Coronary artery (tissue), 2 donors: ENCODE measurements around the gene ZBTB43.

Source experiments
- DNase-seq: peaks from one replicate; pipeline ENCODE4 v3.0.0-alpha.2; 2017; ENCODE audit warnings: low spot score
- H3K27ac ChIP-seq, 2 donors: fragments of 200-600 bp; sonication (generic); one replicate each; pipeline ENCODE4 v1.5.1; 2016 to 2019
- H3K4me3 ChIP-seq: fragments of 200-600 bp; sonication (generic); 2 replicates; pipeline ENCODE4 v1.5.1; 2016; ENCODE audit warnings: mild to moderate bottlenecking, moderate library complexity
- TF ChIP-seq, protein P1 (sequence below): fragments of 200-600 bp; sonication (generic); IDR thresholded peaks from one replicate; pipeline ENCODE4 v1.5.1; 2019; ENCODE audit warnings: antibody characterized with exemption

The ZBTB43 gene

DNA sequence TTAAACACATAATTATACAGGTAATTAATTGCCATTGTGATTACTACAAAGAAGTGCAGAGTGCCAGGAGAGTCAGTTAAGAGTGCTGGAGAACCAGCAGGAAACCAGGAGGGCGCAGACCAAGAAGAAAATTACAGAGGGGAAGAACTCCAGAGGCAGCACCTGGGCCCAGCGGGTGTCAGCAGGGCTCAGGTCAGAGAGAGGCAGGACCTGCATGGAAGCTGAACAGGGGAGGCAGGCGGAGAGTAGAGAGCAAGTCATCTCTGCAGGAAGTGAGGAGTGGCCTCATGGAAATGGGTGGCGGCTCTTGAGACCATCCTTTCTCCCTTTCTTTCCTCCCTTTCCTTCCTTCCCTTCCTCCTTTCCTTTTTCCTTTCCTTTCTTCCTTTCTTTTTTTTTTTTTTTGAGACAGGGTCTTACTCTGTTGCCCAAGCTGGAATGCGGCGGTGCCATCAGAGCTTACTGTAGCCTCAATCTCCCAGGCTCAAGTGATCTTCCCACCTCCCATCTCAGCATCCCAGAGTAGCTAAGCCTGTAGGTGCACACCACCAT, 51.6 kb downstream of the ZBTB43 start:
- Histone ChIP-seq H3K27ac (no peak overlapping the region), H3K4me3 (no peak overlapping the region)
- no peak for DNase-seq
- TF ChIP-seq, protein P1, sequence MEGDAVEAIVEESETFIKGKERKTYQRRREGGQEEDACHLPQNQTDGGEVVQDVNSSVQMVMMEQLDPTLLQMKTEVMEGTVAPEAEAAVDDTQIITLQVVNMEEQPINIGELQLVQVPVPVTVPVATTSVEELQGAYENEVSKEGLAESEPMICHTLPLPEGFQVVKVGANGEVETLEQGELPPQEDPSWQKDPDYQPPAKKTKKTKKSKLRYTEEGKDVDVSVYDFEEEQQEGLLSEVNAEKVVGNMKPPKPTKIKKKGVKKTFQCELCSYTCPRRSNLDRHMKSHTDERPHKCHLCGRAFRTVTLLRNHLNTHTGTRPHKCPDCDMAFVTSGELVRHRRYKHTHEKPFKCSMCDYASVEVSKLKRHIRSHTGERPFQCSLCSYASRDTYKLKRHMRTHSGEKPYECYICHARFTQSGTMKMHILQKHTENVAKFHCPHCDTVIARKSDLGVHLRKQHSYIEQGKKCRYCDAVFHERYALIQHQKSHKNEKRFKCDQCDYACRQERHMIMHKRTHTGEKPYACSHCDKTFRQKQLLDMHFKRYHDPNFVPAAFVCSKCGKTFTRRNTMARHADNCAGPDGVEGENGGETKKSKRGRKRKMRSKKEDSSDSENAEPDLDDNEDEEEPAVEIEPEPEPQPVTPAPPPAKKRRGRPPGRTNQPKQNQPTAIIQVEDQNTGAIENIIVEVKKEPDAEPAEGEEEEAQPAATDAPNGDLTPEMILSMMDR, result no peak

DNA sequence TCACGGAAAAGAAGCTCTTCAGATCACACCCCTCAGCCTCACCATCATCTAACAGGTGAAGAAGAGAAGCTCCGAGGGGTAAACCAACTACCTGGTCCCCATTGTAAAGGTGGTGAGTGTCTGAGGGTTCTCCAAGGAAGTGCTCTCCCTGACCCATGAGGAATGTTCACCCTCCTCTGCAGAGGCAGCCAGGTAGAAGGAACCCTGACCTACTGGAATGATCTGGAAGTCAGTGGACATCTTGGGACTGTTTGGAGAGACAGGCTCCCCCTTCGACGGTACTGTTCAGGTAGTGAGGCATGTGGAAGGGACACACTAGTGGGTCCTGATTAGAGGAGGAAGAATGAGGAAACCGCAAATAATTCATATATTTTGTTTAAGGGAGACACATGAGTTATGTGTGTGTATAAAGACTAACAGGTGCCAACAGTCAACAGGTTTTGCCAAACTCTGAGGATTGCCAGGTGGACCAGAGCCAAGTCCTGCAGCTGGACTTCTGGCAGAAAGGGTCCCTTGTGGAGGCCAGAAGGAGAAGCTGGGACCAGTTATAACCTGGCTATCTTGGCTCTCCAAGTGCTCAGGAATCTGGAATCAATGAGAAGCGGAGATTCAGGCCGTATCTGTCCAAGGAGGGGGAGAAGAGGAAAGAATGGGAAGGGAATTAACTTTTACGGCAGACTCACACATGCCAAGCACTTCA, 52.6 kb downstream of the ZBTB43 start:
- no peak for DNase-seq
- H3K27ac ChIP-seq, result no peak overlapping the region

DNA sequence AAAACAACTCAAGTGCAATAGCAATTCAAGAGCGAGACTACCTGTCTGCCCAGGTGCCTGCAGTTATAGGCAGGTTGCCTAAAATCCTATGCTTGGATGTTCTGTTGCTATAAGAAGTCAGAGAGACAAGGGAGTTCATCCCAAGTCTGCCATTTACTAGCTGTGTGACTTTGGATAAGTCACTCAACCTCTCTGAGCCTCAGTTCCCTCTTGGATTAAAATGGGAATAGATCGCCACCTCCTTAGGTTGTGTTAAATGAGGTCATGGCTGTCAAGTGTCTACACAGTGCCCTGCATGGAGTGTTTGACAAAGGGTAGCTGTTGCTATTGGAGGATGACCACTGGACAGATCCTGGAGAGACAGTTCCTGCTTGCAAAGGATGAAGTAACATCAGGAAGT, 54.3 kb downstream of the ZBTB43 start:
- TF ChIP-seq, protein P1, result no peak
- Histone ChIP-seq H3K27ac (no peak overlapping the region), H3K4me3 (no peak overlapping the region)
- no peak for DNase-seq

More for the DNA sequence above, 52.6 kb downstream of the ZBTB43 start:
- H3K4me3 ChIP-seq, result no peak overlapping the region
- TF ChIP-seq, protein P1, result no peak

DNA sequence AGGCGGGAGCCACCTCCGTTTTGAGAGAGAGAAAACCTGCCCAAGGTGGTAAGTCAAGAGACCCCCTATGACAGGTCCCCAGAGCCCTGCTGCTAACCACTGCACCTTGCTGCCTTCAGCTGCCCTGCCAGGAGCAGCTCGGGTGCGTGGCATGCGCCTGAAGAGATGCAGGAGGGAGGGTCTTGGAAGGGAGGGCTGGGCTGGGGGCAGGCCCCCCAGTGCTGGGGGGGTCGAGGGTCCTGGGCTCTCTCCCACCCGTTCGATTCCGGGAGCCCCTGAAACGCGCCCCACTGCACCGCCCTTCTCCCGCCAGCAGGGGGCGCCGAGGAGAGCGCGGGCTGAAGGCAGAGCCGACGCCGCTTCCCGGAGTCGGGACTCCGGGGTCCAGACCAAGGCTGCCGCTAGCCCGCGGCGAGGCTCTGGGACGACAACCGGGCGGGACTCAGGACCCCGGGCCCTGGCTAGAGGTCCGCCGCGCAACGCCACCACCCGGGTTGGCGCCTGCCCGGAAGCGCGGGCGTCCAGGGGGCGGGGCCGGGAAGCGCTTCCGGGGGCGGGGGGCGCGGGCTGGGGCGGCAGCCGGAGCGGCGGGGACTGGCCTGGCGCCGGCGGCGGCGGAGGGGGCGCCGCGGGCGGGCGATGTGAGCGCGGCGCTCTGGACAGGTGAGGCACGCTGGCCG, 55.4 kb downstream of the ZBTB43 start, which contains the start of gene ZBTB34:
TSS of gene ZBTB34 (plus strand) at position 563 of the 680 bp plus-strand sequence. CDS start 18,761 bp downstream, outside the sequence.
- Histone ChIP-seq H3K4me3 (peak within 1 kb of the TSS; percentile 82), H3K27ac (peak within 1 kb of the TSS; percentile 79 to 93)
- DNase-seq, result peak; percentile 83
- TF ChIP-seq, protein P1, result peak; percentile 100

DNA sequence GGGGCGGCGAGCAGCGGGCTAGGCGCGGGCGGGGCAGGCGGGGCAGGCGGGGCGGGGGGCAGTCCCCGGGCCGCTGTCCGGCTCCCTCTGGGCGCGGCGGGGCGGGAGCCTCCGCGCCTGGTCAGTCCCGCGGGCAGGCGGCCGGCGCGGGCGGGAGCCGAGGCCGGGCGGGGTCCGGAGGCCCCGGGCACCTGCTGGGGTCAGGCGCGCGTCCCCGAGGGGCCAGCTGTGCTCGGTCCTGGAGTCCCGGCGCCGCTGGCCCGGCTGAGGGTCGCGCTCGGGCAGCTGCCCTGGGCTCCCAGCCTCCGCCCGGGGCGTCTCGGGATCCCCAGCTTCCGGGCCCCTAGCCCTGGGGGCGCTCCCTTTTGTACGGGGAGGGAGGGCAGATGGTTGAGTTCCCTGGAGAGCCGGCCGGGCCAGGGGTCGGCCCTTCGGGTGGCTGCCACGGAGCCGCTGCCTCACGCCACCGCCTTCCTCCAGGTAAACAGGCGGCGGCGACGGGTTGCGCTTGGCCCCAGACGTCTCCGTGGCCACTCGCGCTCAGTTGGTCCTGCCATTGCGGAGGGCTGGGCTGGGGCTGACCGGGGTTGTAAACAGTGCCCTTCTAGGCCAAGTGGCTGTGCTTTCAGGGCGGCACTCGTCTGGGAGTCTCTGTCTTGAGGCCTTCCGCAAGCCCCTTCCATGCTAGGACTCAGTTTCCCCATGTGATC, 56.1 kb downstream of the ZBTB43 start:
- H3K4me3 ChIP-seq, result peak overlapping the region; percentile 82
- H3K27ac ChIP-seq, result peak overlapping the region; percentile 72 to 93
- TF ChIP-seq, protein P1, result no peak
- DNase-seq, result no peak

DNA sequence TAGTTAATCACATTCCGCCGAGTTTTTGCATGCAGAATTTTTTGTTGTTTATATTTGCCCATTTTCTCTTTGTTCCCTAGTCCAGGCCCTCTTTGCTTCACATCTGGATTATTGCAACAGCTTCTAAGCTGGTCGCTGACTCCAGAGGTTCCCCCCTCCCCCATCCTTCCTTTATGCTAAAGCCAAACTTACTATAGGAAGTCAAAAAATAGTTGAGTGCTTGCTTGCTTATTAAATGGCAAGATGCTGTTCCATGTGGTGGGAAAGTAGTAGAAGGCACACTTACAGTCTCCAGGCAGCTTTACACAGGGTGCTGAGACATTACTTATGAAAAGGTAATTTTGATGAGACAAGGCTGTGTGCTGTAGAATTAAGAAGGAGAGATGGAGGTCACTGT, 56.9 kb downstream of the ZBTB43 start:
- no peak for DNase-seq
- TF ChIP-seq, protein P1, result no peak
- Histone ChIP-seq H3K27ac (peak overlapping the region in 1 of 2 donors; percentile 93), H3K4me3 (peak overlapping the region; percentile 82)
